Measurements from ENCODE around the gene KIAA0513.

Gene KIAA0513

DNA sequence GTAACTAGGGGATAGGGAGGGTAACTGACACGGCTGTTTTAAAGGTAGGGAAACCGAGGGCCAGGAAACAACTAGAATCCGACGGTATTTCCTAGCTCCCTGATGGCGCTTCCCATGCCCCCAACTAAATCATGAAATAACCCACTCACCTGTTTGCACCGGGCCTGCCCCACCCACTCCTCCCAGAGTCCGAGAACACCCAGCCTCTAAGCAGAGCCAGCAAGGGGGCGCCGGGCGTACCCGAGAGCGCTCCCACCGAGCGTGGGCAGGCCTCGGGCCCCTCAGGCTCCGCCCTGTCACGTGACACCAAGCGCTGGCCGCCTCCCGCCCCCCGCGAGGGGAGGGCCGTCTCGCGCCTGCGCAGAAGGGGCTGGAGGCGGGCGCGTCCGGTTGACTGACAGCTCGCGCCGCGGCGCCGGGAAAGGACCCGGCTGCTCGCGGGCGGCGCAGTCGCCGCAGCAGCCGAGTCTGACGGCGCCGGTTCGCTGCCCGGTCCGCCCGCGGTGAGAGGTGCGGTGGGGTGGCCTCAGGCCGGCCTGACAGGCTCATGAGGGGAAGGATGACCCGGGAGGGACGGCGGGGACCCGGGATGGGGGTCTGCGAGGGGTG lies at the start of gene KIAA0513:
KIAA0513 (plus strand) TSS at position 447 of the 609 bp plus-strand sequence. CDS start 39,277 bp downstream, outside the sequence.
- no peak for FAIRE-seq

DNA sequence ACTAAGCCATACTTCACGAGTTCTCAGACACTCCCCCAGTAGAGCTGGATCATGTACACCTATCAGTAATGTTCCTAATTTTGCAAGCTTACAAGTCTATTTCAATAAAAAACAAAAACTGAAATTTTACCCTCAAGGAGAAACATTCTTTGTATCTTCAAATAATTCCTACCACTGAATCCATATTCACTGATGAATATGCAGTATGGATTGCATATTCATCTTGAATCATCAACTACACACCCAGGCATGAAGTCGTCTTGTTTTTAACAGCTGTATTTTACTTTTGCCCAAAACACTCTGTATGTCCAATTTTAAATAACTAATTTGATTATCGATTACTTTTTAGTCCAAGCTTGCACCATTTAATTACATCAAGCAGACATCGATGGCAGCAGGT lies 48.1 kb upstream of the KIAA0513 start:
- FAIRE-seq: no peak

GRCh38 chr16:84982434-84982833 lies 45.2 kb upstream of the KIAA0513 start:
- FAIRE-seq: no peak

DNA sequence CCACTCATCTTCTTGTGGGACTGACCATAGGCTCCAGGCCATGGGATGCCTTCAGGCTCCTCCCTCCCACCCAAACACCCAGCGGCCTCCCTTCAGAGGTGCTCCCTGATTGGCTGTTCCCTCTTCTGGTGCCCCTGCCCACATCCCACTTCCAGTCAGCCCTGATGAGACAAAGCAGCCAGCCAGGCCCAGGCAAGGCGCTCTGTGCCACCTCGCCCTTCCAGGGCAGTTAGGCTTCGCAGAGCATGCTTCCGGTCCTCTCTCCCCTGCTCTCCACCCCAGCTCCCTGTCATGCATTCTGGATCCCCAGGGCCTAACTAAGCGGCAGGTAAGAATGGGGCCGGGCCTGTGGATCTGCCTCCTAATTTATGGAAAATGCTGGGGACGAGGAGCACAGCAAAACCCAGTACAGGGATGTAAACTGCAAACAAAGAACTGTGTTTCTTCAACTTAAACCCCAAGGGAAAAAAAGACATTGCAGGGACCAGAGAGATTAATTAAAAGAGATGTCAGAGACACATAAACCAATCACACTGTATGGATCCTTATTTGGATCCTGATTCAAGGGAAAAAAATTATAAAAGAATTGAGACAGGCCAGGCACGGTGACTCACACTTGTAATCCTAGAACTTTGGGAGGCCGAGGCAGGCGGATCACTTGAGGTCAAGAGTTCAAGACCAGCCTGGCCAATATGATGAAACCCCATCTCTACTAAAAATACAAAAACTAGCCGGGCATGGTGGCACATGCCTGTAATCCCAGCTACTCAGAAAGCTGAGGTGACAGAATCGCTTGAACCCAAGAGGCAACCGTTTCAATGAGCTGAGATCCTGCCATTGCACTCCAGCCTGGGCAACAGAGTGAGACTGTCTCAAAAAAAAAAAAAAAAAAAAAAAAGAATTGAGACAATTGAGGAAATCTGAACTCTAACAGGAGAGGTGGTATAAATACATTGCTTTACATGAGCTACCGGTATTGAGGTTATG lies 42.2 kb upstream of the KIAA0513 start:
- no peak for FAIRE-seq

- no peak for FAIRE-seq
These were observed 41.5 kb upstream of the KIAA0513 start for GRCh38 chr16:84986102-84986501.

- no peak for FAIRE-seq
These were observed 40.7 kb upstream of the KIAA0513 start for GRCh38 chr16:84986879-84987278.

DNA sequence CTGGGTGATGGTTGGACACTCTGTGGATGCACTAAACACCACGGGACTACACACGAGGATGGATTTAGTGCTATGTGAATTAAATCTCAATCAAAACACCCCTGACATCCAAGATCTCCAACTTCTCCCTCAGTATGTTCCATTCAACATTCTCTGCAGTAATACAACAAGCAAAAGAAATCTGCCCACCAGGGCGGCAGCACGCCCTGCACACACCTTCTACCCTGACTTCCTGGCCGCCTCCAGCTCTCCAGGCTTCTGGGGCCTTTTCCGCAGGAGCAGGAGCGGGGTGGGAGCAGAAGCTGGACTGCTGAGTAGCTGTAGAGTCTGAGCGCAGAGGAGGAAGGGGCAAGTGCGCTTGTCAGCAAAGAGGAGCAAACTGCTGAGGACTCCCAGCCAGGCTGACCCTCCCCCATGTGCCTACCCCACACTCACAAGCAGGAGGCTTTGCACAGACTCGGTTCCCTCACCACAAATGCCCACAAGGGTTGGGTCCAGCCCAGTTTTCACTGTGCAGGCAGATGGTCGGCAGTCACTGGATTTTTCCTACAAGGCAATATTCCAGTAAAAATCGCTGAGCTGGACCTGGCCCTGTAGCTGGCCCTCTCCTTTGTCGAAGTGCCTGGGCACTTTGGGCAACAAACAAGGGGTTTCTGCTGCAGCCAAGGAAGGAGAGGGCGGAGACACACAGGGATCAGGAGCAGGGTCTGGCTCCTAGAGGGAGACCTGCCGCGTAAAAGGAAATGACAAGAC lies 39.1 kb upstream of the KIAA0513 start:
- no peak for FAIRE-seq

- no peak for FAIRE-seq
These were observed 37.6 kb upstream of the KIAA0513 start for GRCh38 chr16:84989749-84990620.

- no peak for FAIRE-seq
These were observed 36.8 kb upstream of the KIAA0513 start for GRCh38 chr16:84990782-84991181.

GRCh38 chr16:84992717-84993075 lies 34.9 kb upstream of the KIAA0513 start:
- FAIRE-seq: no peak

GRCh38 chr16:84993926-84994325 lies 33.7 kb upstream of the KIAA0513 start:
- FAIRE-seq: no peak

GRCh38 chr16:84995663-84996062 lies 31.9 kb upstream of the KIAA0513 start:
- FAIRE-seq: no peak

- FAIRE-seq: no peak
These were observed 31.2 kb upstream of the KIAA0513 start for GRCh38 chr16:84996365-84996764.

GRCh38 chr16:84999200-84999599 lies 28.4 kb upstream of the KIAA0513 start:
- FAIRE-seq: no peak

DNA sequence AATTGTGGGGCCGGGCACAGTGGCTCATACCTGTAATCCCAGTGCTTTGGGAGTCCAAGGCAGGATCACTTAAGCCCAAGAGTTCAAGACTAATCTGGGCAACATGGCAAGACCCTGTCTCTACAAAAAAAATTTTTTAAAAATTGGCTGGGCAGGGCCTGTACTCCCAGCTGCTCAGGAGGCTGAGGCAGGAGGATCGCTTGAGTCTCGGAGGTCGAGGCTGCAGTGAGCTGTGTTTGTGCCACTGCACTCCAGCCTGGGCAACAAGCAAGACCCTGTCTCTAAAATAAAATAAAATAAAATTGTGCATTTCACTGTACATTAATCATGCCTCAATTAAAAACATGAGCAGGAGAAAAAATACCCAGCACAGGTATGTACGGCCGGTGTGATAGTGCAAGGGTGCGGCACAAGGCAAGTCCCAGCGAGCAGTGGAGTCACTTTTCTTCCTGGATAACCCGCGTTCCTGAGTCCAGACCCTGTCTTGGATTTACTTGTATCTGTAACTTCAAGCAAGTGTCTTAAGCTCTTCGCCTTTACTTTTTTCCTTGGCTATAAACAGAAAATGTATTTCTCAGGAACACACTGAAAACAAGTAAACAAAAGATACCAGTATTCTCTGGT lies 27.6 kb upstream of the KIAA0513 start:
- no peak for FAIRE-seq

DNA sequence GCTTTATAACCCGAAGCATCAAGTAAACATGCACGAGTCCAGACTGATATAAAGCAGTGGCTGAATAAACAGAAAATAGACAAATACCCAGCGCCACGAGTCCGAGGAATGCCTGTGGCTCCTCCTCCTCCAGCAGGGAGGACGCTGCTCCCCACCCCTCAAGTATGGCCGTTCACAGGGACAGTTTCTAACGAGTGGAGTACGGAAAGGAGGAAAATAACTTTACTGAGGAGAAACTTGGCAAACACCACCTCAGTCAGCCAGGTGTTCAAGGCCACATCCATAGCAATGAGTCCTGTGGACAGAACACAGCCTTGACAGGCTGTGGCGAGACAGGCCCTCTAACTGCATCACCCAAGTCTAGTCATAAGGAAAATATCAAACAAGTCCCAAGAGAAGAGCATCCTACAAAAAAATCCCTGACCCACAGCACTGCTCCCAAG lies 25.5 kb upstream of the KIAA0513 start:
- no peak for FAIRE-seq

DNA sequence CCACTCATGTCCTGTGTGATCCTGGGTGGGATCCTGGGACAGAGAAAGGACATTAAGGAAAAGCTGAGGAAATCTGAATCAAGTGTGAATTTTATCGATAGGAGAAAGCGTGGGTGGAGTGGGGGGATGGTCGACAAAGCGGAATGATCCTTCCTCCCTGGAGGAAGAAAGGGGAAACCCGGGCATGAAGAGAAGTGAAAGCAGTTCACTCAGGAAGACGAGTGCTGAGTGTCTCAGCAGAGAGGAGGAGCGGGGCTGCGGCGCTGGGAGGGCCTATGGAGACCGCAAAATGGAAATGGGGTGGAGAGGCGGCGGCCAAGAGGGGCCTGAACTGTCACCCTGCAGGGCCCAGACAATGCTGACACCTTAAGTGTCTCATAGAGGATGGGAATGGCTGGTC lies 25.0 kb upstream of the KIAA0513 start:
- no peak for FAIRE-seq

GRCh38 chr16:85003076-85003475 lies 24.5 kb upstream of the KIAA0513 start:
- no peak for FAIRE-seq

- no peak for FAIRE-seq
These were observed 23.6 kb upstream of the KIAA0513 start for GRCh38 chr16:85003725-85004586.

DNA sequence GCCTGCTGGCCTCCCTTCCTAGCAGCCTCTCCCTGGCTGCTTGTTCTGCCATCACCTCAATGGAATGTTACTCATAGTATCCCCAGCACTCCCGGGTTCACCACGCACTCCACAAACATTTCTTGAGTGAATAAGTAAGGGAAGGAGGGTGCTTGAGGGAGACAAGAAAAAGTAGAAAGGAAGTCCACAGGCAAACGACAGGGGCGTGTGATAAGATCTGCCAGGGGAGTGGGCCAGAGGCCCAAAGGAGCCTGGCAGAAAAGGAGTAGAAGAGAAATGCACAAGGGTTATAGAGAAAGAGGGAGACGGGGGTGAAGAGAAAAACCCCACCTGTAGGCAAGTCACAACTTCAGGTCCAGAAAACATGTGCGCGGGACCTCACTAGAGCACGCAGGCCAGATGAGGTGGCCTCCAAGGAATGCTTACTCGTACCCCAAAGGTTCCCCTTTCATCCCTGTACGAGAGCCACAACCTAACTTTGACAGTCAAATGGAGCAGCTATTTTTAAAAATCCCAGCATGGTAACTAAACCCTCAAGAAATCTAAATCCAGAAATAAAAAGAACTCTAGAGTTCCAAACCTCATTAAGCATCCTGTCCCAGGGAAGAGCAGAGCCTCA lies 22.9 kb upstream of the KIAA0513 start:
- FAIRE-seq: no peak

Measured in islet of Langerhans (tissue), 1 donor.